ENCODE measurements around the gene BRI3. TPM values are rescaled to one million over a fixed set of nuclear protein-coding genes. Genes with fewer than 3 reads are reported as not detected.
"Not testable (repeated sequence)": the region's sequence is repeated elsewhere in the genome, so short reads cannot be mapped to it uniquely, and the experiment has no call there.

The BRI3 gene
- total RNA-seq, 2 donors from 2014 or later = 29.0 to 44.9 TPM

- Histone ChIP-seq H3K9me3 (no peaks in the 10 kb centered on the region), H3K4me1 (no peaks in the 10 kb centered on the region), H3K27me3 (no peaks in the 10 kb centered on the region), H3K36me3 (replicated peaks in 1 of 2; ENCODE audit: insufficient read depth in 1 of 2, low read depth in 2 of 2) (peaks cover 7 to 16% of the 10 kb centered on the region in 2 donors), H3K4me3 (no peak overlapping the region), H3K27ac (no peak overlapping the region)
- no peak for TF ChIP-seq POLR2A (IDR thresholded peaks at IDR 0.05)
- TF ChIP-seq, protein P1, sequence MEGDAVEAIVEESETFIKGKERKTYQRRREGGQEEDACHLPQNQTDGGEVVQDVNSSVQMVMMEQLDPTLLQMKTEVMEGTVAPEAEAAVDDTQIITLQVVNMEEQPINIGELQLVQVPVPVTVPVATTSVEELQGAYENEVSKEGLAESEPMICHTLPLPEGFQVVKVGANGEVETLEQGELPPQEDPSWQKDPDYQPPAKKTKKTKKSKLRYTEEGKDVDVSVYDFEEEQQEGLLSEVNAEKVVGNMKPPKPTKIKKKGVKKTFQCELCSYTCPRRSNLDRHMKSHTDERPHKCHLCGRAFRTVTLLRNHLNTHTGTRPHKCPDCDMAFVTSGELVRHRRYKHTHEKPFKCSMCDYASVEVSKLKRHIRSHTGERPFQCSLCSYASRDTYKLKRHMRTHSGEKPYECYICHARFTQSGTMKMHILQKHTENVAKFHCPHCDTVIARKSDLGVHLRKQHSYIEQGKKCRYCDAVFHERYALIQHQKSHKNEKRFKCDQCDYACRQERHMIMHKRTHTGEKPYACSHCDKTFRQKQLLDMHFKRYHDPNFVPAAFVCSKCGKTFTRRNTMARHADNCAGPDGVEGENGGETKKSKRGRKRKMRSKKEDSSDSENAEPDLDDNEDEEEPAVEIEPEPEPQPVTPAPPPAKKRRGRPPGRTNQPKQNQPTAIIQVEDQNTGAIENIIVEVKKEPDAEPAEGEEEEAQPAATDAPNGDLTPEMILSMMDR (IDR thresholded peaks at IDR 0.05) = no peak
- intact Hi-C loops (cut with DNase I) = no loop called here
- ATAC-seq (no peak), DNase-seq (no peak)
- WGBS, 2 donors = 88 to 97% methylated on average over 13 to 14 of the region's 14 CpGs
Observed at GRCh38 chr7:98307971-98308466, 26.5 kb downstream of the BRI3 start.

GRCh38 chr7:98309566-98309965, 28.1 kb downstream of the BRI3 start:
- 97% methylated on average over 5 to 8 of the region's 8 CpGs for WGBS, 2 donors
- ATAC-seq (no peak), DNase-seq (no peak)
- Histone ChIP-seq H3K9me3 (no peaks in the 10 kb centered on the region), H3K4me3 (no peak overlapping the region), H3K27me3 (no peaks in the 10 kb centered on the region), H3K36me3 (replicated peaks in 1 of 2; ENCODE audit: insufficient read depth in 1 of 2, low read depth in 2 of 2) (peaks cover 0 to 12% of the 10 kb centered on the region in 2 donors), H3K27ac (no peak overlapping the region), H3K4me1 (no peaks in the 10 kb centered on the region)
- TF ChIP-seq POLR2A (IDR thresholded peaks at IDR 0.05) = no peak
- TF ChIP-seq, protein P1 (IDR thresholded peaks at IDR 0.05) = no peak
- intact Hi-C loops (cut with DNase I) = no loop called here

GRCh38 chr7:98312201-98312600, 30.7 kb downstream of the BRI3 start:
- intact Hi-C loops (cut with DNase I) = no loop called here
- H3K4me3 ChIP-seq = no peak overlapping the region
- TF ChIP-seq POLR2A (IDR thresholded peaks at IDR 0.05) = no peak
- TF ChIP-seq, protein P1 (IDR thresholded peaks at IDR 0.05) = no peak
- DNase-seq (no peak), ATAC-seq (no peak)
- no peaks in the 10 kb centered on the region for H3K27me3 ChIP-seq
- peaks cover 0 to 13% of the 10 kb centered on the region in 2 donors for H3K36me3 ChIP-seq (replicated peaks in 1 of 2; ENCODE audit: insufficient read depth in 1 of 2, low read depth in 2 of 2)
- H3K27ac ChIP-seq = no peak overlapping the region
- 74 to 81% methylated on average over 7 of the region's 7 CpGs for WGBS, 2 donors
- H3K4me1 ChIP-seq = no peaks in the 10 kb centered on the region
- H3K9me3 ChIP-seq = no peaks in the 10 kb centered on the region

DNA sequence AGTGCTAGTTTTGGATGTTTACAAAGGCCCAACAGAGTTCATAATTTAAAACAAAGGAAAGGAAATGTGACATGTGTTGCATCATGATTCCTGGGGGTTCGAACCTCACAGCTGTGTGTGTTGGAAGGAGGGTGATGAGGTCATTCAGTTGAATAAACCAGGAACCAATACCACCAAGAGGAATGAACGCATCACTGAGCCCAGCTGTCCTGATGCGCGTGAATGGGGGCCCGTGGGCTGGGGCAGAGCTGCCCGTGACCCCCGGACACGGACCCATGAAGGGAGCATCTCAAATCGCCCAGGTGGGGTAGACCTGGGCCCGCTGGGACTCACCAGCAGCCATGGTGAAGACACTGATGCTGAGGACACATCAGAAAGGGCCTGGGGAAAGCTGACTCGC, 33.0 kb downstream of the BRI3 start:
- no peak for ATAC-seq
- H3K4me3 ChIP-seq = no peak overlapping the region
- H3K4me1 ChIP-seq = no peaks in the 10 kb centered on the region
- intact Hi-C loops (cut with DNase I) = no loop called here
- TF ChIP-seq POLR2A (IDR thresholded peaks at IDR 0.05) = no peak
- TF ChIP-seq, protein P1 (IDR thresholded peaks at IDR 0.05) = no peak
- peaks cover 0 to 7% of the 10 kb centered on the region in 2 donors for H3K36me3 ChIP-seq (replicated peaks in 1 of 2; ENCODE audit: insufficient read depth in 1 of 2, low read depth in 2 of 2)
- H3K27ac ChIP-seq = no peak overlapping the region
- WGBS, 2 donors = 90 to 92% methylated on average over 9 to 11 of the region's 11 CpGs
- H3K27me3 ChIP-seq = no peaks in the 10 kb centered on the region
- no peak for DNase-seq
- H3K9me3 ChIP-seq = no peaks in the 10 kb centered on the region

GRCh38 chr7:98315318-98315993, 34.0 kb downstream of the BRI3 start:
- Histone ChIP-seq H3K27me3 (no peaks in the 10 kb centered on the region), H3K4me3 (no peak overlapping the region), H3K4me1 (no peaks in the 10 kb centered on the region), H3K36me3 (replicated peaks in 1 of 2; ENCODE audit: insufficient read depth in 1 of 2, low read depth in 2 of 2) (peaks cover 0 to 5% of the 10 kb centered on the region in 2 donors), H3K27ac (no peak overlapping the region), H3K9me3 (no peaks in the 10 kb centered on the region)
- ATAC-seq = no peak
- 53 to 66% methylated on average over 13 of the region's 13 CpGs for WGBS, 2 donors
- TF ChIP-seq, protein P1 (IDR thresholded peaks at IDR 0.05) = no peak
- TF ChIP-seq POLR2A (IDR thresholded peaks at IDR 0.05) = no peak
- DNase-seq = no peak
- intact Hi-C loops (cut with DNase I) = no loop called here

DNA sequence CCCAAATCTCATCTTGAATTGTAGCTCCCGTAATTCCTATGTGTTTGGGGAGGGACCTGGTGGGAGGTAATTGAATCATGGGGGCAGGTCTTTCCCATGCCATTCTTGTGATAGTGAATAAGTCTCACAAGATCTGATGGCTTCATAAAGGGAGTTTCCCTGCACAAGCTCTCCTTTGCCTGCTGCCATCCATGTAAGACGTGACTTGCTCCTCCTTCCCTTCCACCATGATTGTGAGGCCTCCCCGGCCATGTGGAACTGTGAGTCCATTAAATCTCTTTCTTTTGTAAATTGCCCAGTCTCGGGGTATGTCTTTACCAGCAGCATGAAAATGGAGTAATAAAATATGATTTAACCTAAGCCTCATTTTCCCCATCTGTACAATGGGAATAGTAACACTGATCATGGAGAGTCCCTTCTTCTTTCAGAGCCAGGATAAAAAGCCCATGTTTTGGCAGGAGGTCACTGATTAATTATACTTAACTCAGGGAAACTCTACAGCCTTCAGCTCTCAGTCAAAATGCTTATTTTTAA, 34.6 kb downstream of the BRI3 start:
- intact Hi-C loops (cut with DNase I); ATAC-seq; H3K4me1 ChIP-seq; H3K9me3 ChIP-seq; H3K27ac ChIP-seq; H3K36me3 ChIP-seq (replicated peaks in 1 of 2; ENCODE audit: insufficient read depth in 1 of 2, low read depth in 2 of 2); H3K27me3 ChIP-seq; DNase-seq; H3K4me3 ChIP-seq: not testable (repeated sequence)
- 97 to 98% methylated on average over 4 of the region's 4 CpGs for WGBS, 2 donors
